ENCODE data around the gene PNPT1. TPM values are rescaled to one million over a fixed set of nuclear protein-coding genes. Genes with fewer than 3 reads are reported as not detected.

The PNPT1 gene
- total and polyA plus RNA-seq, 9 of the 15 experiments (the other 6 are each of a cell fraction or from before 2014, with no cell fraction given) = 46.5 to 104 (median 62.7) TPM

GRCh38 chr2:55617175-55618024 is 76.2 kb downstream of the PNPT1 start, which contains the start of gene PPP4R3B (continued):
- TF ChIP-seq MITF (IDR thresholded peaks at IDR 0.05) = peak; percentile 76
- peak; percentile 52 to 55; a peak in 3 of 4 replicates for TF ChIP-seq MLLT1 (IDR thresholded peaks at IDR 0.05)
- peak; percentile 7; the same call in 1 of the 2 replicates for TF ChIP-seq ZBTB43 (CRISPR knock-in tag; IDR thresholded peaks at IDR 0.05)
- no peak for TF ChIP-seq TGIF2 (CRISPR knock-in tag; IDR thresholded peaks at IDR 0.05)
- TF ChIP-seq SMC3 (conservative IDR thresholded peaks at IDR 0.05; ENCODE audit: insufficient read depth, low read depth, low read length) = no peak
- no peak for TF ChIP-seq ZNF23 (CRISPR knock-in tag; IDR thresholded peaks at IDR 0.05)
- TF ChIP-seq JUND (IDR thresholded peaks at IDR 0.05; ENCODE audit: borderline replicate concordance, low read depth, low read length) = peak; percentile 62
- TF ChIP-seq JUND (tag; IDR thresholded peaks at IDR 0.05; ENCODE audit: borderline replicate concordance, low read depth, low read length) = no peak; the same call in 2 of the 3 replicates
- peak; percentile 92 for TF ChIP-seq CCNT2 (IDR thresholded peaks at IDR 0.05; ENCODE audit: borderline replicate concordance, extremely low read depth, insufficient read length, low read depth, low read length)
- TF ChIP-seq ILK (tag; IDR thresholded peaks at IDR 0.05; ENCODE audit: borderline replicate concordance, low read depth) = no peak
- TF ChIP-seq SIN3B (IDR thresholded peaks at IDR 0.05; ENCODE audit: low read depth) = peak; percentile 29
- TF ChIP-seq GATAD2A (IDR thresholded peaks at IDR 0.05) = no peak
- no peak; the same call in 1 of the 2 replicates for TF ChIP-seq TCF3 (CRISPR knock-in tag; IDR thresholded peaks at IDR 0.05)
- TF ChIP-seq SREBF2 (CRISPR knock-in tag; IDR thresholded peaks at IDR 0.05) = peak; percentile 87; the same call in 1 of the 2 replicates
- TF ChIP-seq ZNF79 (CRISPR knock-in tag; IDR thresholded peaks at IDR 0.05; ENCODE audit: low read depth) = 0 out of 2 replicates have a peak, but pooled peaks have one; percentile 30
- TF ChIP-seq NR2C2 (CRISPR knock-in tag; IDR thresholded peaks at IDR 0.05) = peak; percentile 35; the same call in 1 of the 2 replicates
- peak; percentile 61; the same call in 1 of the 2 replicates for TF ChIP-seq NR2C2 (tag; IDR thresholded peaks at IDR 0.05)
- TF ChIP-seq KLF16 (IDR thresholded peaks at IDR 0.05) = peak; percentile 85
- TF ChIP-seq ZNF197 (CRISPR knock-in tag; IDR thresholded peaks at IDR 0.05; ENCODE audit: low read depth) = 0 out of 2 replicates have a peak, but pooled peaks have one; percentile 39

Measured in K562 (cell line).